ENCODE measurements around the gene AQP2.

Gene AQP2

GRCh38 chr12:50003595-50003994 lies 53.1 kb downstream of the AQP2 start:
- DNase-seq: no peak

DNA sequence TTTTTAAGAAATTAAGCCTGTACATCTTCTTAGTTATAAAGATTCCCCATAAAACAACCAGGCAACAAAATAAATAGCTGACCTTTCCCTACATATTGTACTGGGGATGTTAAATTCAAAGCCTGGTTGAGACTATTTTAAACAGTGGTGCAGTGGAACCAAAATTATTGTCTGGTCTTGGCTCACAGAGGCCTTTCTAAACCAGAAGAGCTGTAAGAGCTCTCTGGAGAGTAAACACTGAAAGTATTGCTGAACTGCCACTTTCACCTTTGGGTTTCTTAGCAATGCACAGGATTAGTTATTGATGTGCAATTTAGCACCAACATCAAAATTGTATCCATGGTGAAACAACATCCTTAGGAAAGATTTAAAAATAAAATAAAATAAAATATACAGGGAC lies 54.2 kb downstream of the AQP2 start:
- DNase-seq: no peak

GRCh38 chr12:50005175-50005574 lies 54.6 kb downstream of the AQP2 start:
- no peak for DNase-seq

DNA sequence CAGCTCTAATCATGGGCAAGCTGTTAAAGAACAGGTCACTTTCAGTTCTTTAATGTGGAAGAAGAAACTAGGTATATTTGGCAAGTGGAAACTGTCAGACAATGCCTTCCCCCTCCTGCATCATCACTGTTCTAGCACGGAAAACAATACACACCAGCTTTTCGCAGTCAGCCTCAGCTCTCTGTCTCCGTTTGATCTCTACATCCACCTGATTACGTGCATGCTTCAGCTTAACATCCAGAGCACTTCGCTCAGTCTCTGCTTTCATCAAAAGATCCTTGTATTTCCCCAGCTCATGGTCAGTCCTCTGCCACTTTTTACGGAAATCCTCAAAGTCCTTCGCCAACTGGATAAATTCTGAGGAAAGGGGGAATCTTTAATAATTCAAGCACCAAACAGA lies 55.7 kb downstream of the AQP2 start:
- no peak for DNase-seq

- no peak for DNase-seq
Measured at GRCh38 chr12:50006754-50007442, 56.4 kb downstream of the AQP2 start.
